Stromal cell of bone marrow (primary cell): ENCODE measurements around the gene SNX17.
"Not testable (repeated sequence)": the region's sequence is repeated elsewhere in the genome, so short reads cannot be mapped to it uniquely, and the experiment has no call there.

Experiments used
- DNase-seq: peaks from one replicate; pipeline ENCODE4 v3.0.0-alpha.2; 2012; ENCODE audit warnings: low read depth

Gene SNX17

GRCh38 chr2:27370026-27370815 is at the start of gene SNX17, which contains the start of gene EIF2B4:
Gene SNX17 (plus strand): TSS chr2:27370616. CDS start chr2:27370744, 128 bp downstream.
Gene EIF2B4 (minus strand): TSS chr2:27370338. CDS start chr2:27370314, 24 bp downstream.
- peak; percentile 99 for DNase-seq

DNA sequence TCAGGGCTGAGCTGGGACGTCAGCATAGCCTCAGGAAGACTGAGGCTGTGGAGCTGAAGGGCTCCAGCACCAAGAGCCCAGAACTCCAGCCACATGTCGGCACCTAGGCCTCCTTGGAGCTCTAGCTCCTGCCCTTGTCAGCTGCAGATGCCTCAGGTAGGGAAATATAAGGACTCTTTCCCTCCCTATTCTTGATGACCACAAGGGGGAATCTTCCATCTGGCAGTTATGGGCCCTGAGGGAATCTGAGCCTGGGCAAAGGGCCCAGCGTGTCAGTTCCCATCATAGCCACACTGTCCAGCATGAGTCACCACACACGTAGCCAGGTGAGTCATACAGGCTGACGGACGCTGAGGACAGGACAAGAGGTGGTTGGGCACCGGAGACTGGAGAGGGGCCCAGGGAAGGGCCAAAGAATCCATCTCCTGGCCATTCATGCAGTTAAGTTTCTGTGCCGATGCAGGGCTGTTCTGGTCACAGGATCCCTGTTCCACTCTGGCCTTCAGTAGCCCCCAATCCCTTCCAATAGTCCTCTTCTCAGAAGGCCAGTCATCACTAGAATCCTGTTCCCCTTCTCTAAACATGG is 49.4 kb upstream of the SNX17 start:
- DNase-seq: peak; percentile 96

DNA sequence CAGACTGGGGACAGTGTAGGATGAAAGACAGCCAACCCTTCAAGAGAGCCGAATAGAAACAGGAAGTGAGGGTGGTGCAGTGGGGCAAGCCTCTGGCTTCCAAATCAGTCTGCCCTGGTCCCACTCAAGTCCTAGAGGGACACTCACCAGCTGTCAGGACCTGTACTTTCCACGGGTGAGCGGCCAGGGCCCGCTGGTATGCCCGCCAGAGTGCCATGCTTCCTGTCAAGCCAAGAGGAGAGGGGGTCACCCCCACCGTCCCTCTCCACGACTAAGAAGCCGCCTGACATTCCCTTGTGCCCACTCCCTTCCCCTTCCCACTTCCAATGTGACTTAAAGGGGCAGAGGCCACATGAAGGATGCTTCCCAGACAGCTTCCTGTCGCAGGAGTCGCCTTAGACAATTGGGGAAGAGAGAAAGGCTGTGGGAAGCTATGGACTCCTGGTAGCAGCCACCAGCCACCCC is 48.1 kb upstream of the SNX17 start:
- DNase-seq: no peak

GRCh38 chr2:27322766-27323595 is 47.4 kb upstream of the SNX17 start, which contains the start of gene MPV17:
Gene MPV17 (minus strand): TSS chr2:27323097. CDS start chr2:27322517, 580 bp downstream.
- DNase-seq: peak; percentile 87

- no peak for DNase-seq
Observed at GRCh38 chr2:27323596-27324285, 46.7 kb upstream of the SNX17 start.

GRCh38 chr2:27324720-27325119 is 45.7 kb upstream of the SNX17 start:
- no peak for DNase-seq

GRCh38 chr2:27335311-27335710 is 35.1 kb upstream of the SNX17 start:
- no peak for DNase-seq

DNA sequence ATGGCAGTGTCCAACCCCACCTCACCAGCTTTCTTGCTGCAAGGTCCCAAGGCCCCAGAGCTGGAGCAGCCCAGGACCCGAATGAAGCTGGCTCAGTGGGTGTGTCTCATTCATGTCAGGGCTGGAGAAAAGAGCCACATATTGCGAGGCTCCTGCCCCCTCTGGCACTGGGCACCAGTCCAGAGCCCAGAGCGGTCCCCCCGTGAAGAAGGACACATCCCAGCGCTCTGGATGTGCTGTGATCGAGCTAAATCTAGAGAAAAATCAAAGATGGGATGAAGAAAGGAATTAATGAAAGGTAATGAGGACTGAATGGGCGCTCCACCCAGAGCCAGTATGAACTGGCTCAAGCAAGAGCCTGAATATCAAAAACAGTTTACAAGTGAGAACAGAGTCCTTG is 34.2 kb upstream of the SNX17 start:
- no peak for DNase-seq

DNA sequence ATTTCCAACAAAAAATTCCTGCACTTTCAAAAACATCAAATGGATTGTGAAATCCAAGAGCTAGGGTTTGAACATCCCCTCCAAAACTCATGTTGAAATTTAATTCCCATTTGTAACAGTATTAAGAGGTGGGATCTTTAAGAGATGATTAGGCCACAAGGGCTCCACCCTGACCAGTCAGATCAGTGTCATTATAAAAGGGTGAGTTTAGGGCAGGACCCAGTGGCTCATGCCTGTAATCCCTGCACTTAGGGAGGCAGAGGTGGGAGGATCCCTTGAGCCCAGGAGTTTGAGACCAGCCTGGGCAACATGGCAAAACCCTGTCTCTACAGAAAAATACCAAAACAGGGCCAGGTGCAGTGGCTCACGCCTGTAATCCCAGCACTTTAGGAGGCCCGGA is 22.8 kb upstream of the SNX17 start:
- DNase-seq: peak; percentile 13

DNA sequence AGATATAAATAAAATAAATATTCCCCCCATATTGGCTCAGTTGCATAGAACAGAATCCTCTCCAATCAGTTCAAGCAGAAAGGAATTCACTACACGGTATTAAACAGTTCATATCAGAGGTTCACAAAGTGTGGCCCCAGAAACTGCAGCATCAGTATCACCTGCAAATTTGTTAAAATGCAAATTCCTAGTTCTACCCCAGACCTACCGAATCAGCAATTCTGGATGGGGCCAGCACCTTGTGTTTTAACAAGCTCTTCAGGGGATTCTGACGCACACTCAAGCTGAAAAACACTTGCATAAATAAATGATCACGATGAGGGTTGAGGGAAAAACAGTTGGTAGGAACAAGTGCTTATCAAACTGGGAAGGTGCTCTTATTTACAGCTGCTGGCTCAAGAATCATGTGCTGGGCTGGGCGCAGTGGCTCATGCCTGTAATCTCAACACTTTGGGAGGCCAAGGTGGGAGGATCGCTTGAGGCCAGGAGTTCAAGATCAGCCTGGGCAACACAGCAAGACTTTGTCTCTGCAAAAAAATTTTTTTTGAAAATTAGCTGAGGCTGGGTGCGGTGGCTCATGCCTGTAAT is 20.2 kb upstream of the SNX17 start:
- DNase-seq: no peak

DNA sequence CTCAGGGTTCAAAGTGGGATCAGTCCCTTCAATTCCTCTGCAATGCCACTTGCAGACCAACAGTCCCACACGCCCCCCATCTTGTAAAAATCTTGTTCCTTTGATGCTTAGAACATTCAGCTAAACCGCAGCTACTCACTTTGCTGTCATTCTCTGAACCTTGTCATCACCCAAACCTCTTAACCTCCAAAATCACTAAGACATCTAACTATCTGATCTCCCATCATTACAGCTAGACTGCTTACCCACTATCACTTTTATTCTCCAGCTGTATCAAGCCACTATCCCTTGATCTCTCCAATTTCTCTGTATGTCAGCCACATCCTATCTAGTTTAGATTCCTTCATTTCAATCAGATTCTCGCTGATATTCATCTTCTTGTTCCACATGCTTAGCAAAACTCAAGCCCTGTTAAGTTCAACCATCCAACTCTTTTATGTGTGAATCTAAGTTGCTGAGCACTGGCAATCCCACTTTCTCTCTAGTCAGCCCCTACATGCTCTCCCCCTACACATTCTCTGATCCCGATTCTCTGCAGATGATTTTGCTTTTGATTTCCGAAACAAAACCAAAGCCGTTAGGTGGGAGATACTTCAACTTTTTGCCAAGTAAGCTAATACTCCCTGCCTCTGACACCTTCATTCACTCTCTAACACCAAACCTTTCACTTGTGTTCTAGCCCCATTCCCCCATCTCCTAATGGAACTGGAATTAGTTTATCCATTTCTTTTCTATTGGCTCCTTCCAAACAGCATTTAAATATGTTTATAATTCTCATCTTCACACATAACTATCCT is 18.4 kb upstream of the SNX17 start:
- DNase-seq: no peak

DNA sequence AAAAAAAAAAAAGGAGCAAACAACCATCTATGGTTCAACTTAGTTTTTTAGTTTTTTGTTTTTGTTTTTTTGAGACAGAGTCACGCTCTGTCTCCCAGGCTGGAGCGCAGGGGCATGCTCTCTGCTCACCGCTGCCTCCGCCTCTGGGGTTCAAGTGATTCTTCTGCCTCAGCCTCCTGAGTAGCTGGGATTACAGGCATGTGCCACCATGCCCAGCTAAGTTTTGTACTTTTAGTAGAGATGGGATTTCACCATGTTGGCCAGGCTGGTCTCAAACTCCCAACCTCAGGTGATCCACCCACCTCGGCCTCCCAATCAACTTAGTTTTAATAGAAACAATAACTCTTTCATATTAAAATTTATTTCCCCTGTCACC is 17.0 kb upstream of the SNX17 start:
- DNase-seq: not testable (repeated sequence)

- DNase-seq: peak; percentile 37
Observed at GRCh38 chr2:27353762-27354596, 16.4 kb upstream of the SNX17 start.

DNA sequence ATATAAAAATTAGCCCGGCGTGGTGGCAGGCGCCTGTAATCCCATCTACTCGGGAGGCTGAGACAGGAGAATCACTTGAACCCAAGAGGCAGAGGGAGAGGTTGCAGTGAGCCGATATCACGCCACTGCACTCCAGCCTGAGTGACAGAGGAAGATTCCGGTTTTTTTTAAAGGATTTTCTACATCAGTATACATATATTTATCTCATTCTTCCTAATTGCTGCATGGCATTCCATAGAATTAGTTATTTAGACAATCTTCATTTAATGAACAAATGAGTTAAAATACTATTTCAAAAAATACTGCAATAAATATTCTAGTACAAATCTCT is 15.9 kb upstream of the SNX17 start:
- DNase-seq: no peak

GRCh38 chr2:27356056-27356381 is 14.4 kb upstream of the SNX17 start:
- DNase-seq: peak; percentile 26

- peak; percentile 94 for DNase-seq
Observed at GRCh38 chr2:27356382-27357181, 13.8 kb upstream of the SNX17 start, which contains the start of gene GTF3C2. Gene GTF3C2 (minus strand): TSS chr2:27356764. CDS start chr2:27343554, 13,210 bp downstream.

DNA sequence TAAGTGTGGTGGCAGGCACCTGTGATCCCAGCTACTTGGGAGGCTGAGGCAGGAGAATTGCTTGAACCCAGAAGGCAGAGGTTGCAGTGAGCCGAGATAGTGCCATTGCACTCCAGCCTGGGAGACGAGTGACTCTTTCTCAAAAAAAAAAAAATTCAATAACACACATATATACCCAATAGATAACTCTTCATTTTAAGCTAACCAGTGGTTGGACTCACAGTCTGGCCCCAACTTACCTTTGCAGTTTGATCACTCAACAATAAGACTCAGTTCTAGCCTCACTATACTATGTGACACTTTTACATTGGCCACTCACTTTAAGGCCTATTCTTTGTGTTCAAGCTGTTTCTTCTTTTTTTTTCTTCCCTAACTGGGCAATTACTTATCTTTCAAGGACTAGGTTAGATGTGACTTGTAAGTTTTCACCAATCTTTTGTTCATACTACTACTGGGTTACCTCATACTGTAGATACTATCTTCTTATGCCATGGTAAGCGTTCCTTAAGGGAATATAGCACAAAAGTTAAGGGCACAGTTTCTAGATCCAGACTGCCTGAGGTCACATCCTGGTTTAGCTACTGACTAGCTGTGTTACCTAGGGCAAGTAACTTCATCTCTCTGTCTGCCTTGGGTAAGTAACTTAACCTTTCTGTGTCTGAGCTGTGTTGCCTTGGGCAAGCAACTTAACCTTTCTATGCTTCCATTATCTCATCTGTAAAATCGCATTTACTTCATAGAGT is 7.6 kb upstream of the SNX17 start:
- no peak for DNase-seq

DNA sequence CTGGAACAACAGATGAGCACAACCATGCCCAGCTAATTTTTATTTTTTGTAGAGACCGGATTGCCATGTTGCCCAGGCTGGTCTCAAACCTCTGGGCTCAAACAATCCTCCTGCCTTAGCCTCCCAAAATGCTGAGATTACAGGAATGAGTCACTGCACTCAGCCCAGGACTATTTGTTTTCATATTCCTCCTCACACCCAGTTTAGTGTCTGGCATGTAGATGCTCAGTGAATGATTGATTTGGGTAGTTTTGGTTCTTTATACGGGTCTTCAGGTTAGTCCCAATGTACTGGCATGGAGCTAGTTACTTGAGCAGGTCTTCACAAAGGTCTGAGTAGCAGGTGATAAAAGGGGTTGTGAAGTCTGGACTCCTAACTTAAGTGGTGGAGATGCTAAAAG is 6.5 kb upstream of the SNX17 start:
- no peak for DNase-seq
